GM23248 (cell line): Measurements from ENCODE around the gene TBC1D30.

ENCODE experiments used
- EZH2 ChIP-seq: fragments of 200-600 bp; sonication (generic); IDR thresholded peaks from 2 replicates; pipeline ENCODE4 v1.6.1; 2018; ENCODE audit warnings: antibody characterized with exemption, mild to moderate bottlenecking; ENCODE audit not compliant: insufficient read depth, poor library complexity, severe bottlenecking
- EZH2phosphoT487 ChIP-seq: fragments of 200-600 bp; sonication (generic); IDR thresholded peaks from 2 replicates; pipeline ENCODE4 v1.6.1; 2018; ENCODE audit warnings: antibody characterized with exemption, moderate library complexity, mild to moderate bottlenecking, low read depth; ENCODE audit not compliant: insufficient read depth

GRCh38 chr12:64907097-64907496, 82.7 kb downstream of the TBC1D30 start:
- TF ChIP-seq EZH2, result no peak
- TF ChIP-seq EZH2phosphoT487, result no peak
